Breast epithelium (tissue), 4 donors: ENCODE data around the gene DDX56. TPM values are rescaled to one million over a fixed set of nuclear protein-coding genes. Genes with fewer than 3 reads are reported as not detected.
"Not testable (repeated sequence)": the region's sequence is repeated elsewhere in the genome, so short reads cannot be mapped to it uniquely, and the experiment has no call there.

Experiments used
- DNase-seq, 2 donors: peaks; one replicate each; pipeline ENCODE4 v3.0.0-alpha.2; 2019; ENCODE audit warnings: low spot score in 2 of 2
- H3K27ac ChIP-seq, 2 donors: fragments of 200-600 bp; sonication (generic) in 1 of 2; one replicate each; pipeline ENCODE4 v1.5.1; 2016 to 2019; ENCODE audit warnings: mild to moderate bottlenecking in 1 of 2
- H3K27me3 ChIP-seq, 2 donors: fragments of 200-600 bp; sonication (generic) in 1 of 2; one replicate each; pipeline versions ENCODE4 v1.5.1 to v1.6.0; 2017 to 2019; ENCODE audit warnings: control low read depth in 1 of 2, mild to moderate bottlenecking in 1 of 2
- H3K36me3 ChIP-seq: fragments of 200-600 bp; one replicate; pipeline ENCODE4 v1.5.1; 2019
- H3K4me1 ChIP-seq, 2 donors: fragments of 200-600 bp; sonication (generic); one replicate each; pipeline ENCODE4 v1.5.1; 2016 to 2019; ENCODE audit warnings: control low read depth in 1 of 2
- H3K4me3 ChIP-seq, 3 donors: fragments of 200-600 bp; sonication (generic); 1 replicate in 2 of 3; 2 replicates in 1 of 3; pipeline ENCODE4 v1.5.1; 2016 to 2019; ENCODE audit warnings: mild to moderate bottlenecking in 3 of 3, moderate library complexity in 2 of 3
- H3K9me3 ChIP-seq, 2 donors: fragments of 200-600 bp; sonication (generic) in 1 of 2; one replicate each; pipeline ENCODE4 v1.5.1; 2016 to 2019; ENCODE audit warnings: control low read depth in 1 of 2
- POLR2A ChIP-seq: fragments of 450-650 bp; IDR thresholded peaks from one replicate; pipeline ENCODE4 v1.6.1; 2016; ENCODE audit warnings: antibody characterized with exemption, mild to moderate bottlenecking, moderate library complexity
- POLR2AphosphoS5 ChIP-seq, 3 donors: sonication (generic); formaldehyde crosslinking; IDR thresholded peaks; one replicate each; pipeline ENCODE4 v1.6.1; 2017; ENCODE audit warnings: antibody characterized with exemption in 3 of 3
- intact Hi-C: fragments of 100-400 bp; cut with DNase I; formaldehyde crosslinking; loops from one replicate; pipeline ENCODE4 v1.15.1; 2023; ENCODE audit warnings: low total_unique reads
- total RNA-seq, 3 donors: library from RNA; depleted of rRNA; stranded (reverse); fragments of >200 nt; gene quantifications; one replicate each; pipeline ENCODE4 v1.1.0, GENCODE V29; 2016
- TF ChIP-seq, protein P1 (sequence below), 3 donors: fragments of 450-650 bp; IDR thresholded peaks; one replicate each; pipeline ENCODE4 v1.5.1; 2016 to 2017; ENCODE audit warnings: antibody characterized with exemption in 3 of 3, mild to moderate bottlenecking in 3 of 3, moderate library complexity in 3 of 3

Gene DDX56
- total RNA-seq, 3 donors from 2014 or later, result 48.6 to 61.9 (median 61.8) TPM

- DNase-seq, result no peak
- no peaks in the 10 kb centered on the region for H3K36me3 ChIP-seq
- no peaks in the 10 kb centered on the region for H3K4me1 ChIP-seq
- H3K9me3 ChIP-seq, result no peaks in the 10 kb centered on the region
- H3K4me3 ChIP-seq, result no peak overlapping the region
- H3K27ac ChIP-seq, result no peak overlapping the region
- TF ChIP-seq POLR2A (no peak), POLR2AphosphoS5 (IDR thresholded peaks at IDR 0.05) (no peak)
- intact Hi-C loops, result no loop called here
- no peaks in the 10 kb centered on the region for H3K27me3 ChIP-seq
These were observed 16.2 kb downstream of the DDX56 start for GRCh38 chr7:44557485-44557884.

DNA sequence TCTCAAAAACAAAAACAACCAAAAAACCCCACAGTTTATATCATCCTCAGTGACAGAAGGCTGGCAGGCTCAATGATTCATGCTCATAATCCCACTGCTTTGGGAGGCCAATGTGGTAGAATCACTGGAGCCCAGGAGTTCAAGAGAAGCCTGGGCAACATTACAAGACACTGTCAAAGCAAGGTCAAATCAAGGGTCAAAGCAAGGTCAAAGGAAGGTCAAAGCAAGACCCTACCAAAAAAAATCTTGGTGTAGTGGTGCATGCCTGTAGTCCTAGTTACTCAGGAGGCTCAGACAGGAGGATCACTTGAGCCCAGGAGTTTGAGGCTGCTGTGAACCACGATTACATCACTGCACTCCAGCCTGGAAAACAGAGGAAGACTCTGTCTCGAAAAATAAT is 18.4 kb downstream of the DDX56 start:
- Histone ChIP-seq H3K27me3 (no peaks in the 10 kb centered on the region), H3K27ac (no peak overlapping the region), H3K36me3 (no peaks in the 10 kb centered on the region), H3K9me3 (no peaks in the 10 kb centered on the region), H3K4me1 (no peaks in the 10 kb centered on the region), H3K4me3 (no peak overlapping the region)
- intact Hi-C loops, result no loop called here
- TF ChIP-seq POLR2A, result no peak
- TF ChIP-seq, protein P1, sequence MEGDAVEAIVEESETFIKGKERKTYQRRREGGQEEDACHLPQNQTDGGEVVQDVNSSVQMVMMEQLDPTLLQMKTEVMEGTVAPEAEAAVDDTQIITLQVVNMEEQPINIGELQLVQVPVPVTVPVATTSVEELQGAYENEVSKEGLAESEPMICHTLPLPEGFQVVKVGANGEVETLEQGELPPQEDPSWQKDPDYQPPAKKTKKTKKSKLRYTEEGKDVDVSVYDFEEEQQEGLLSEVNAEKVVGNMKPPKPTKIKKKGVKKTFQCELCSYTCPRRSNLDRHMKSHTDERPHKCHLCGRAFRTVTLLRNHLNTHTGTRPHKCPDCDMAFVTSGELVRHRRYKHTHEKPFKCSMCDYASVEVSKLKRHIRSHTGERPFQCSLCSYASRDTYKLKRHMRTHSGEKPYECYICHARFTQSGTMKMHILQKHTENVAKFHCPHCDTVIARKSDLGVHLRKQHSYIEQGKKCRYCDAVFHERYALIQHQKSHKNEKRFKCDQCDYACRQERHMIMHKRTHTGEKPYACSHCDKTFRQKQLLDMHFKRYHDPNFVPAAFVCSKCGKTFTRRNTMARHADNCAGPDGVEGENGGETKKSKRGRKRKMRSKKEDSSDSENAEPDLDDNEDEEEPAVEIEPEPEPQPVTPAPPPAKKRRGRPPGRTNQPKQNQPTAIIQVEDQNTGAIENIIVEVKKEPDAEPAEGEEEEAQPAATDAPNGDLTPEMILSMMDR (IDR thresholded peaks at IDR 0.05), result no peak
- TF ChIP-seq POLR2AphosphoS5 (IDR thresholded peaks at IDR 0.05), result no peak
- DNase-seq, result no peak

GRCh38 chr7:44552473-44553005 is 21.2 kb downstream of the DDX56 start:
- H3K36me3 ChIP-seq, H3K4me3 ChIP-seq, H3K27ac ChIP-seq, H3K4me1 ChIP-seq, H3K27me3 ChIP-seq, H3K9me3 ChIP-seq, DNase-seq, intact Hi-C loops: not testable (repeated sequence)

DNA sequence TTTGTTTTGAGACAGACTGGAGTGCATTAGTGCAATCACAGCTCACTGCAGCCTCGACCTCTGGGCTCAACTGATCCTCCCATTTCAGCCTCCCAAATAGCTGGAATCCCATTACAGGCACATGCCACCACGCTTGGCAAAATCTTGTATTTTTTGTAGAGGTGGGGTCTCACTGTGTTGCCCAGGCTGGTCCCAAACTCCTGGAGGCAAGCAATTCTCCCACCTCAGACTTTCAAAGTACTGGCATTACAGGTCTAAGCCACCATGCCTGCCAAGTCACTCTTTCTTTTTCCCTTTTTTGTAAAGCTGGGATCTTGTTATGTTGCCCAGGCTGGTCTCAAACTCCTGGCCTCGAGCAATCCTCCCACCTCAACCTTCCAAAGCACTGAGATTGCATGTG is 24.3 kb downstream of the DDX56 start:
- Histone ChIP-seq H3K36me3 (no peaks in the 10 kb centered on the region), H3K27me3 (no peaks in the 10 kb centered on the region), H3K4me3 (no peak overlapping the region), H3K9me3 (no peaks in the 10 kb centered on the region), H3K4me1 (peaks cover 0 to under 1% of the 10 kb centered on the region in 2 donors), H3K27ac (no peak overlapping the region)
- intact Hi-C loops, result no loop called here
- TF ChIP-seq, protein P1 (IDR thresholded peaks at IDR 0.05), result no peak
- no peak for TF ChIP-seq POLR2A
- no peak for TF ChIP-seq POLR2AphosphoS5 (IDR thresholded peaks at IDR 0.05)
- no peak for DNase-seq

DNA sequence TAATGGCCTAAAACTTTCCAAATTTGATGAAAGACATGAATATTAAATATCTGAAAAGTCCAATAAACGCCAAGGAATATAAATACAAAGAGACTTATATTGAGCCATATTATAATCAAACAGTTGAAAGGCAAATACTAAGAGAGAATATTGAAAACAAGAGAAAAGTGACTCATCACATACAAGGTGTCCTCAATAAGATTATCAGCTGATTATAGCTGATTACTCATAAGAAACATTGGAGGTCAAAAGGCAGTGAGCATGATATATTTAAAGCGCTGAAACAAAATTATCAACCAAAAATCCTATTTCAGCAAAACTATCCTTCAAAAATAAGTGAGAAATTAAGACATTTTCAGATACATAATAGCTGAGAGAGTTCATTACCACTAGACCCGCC is 24.8 kb downstream of the DDX56 start:
- Histone ChIP-seq H3K27ac (no peak overlapping the region), H3K27me3 (no peaks in the 10 kb centered on the region), H3K4me3 (no peak overlapping the region), H3K36me3 (no peaks in the 10 kb centered on the region), H3K4me1 (peaks cover 0 to 6% of the 10 kb centered on the region in 2 donors), H3K9me3 (no peaks in the 10 kb centered on the region)
- no peak for DNase-seq
- intact Hi-C loops, result no loop called here
- TF ChIP-seq POLR2A (no peak), POLR2AphosphoS5 (IDR thresholded peaks at IDR 0.05) (no peak)
- TF ChIP-seq, protein P1 (IDR thresholded peaks at IDR 0.05), result no peak

GRCh38 chr7:44547536-44548231 is 26.0 kb downstream of the DDX56 start:
- TF ChIP-seq POLR2A (no peak), POLR2AphosphoS5 (IDR thresholded peaks at IDR 0.05) (no peak)
- TF ChIP-seq, protein P1 (IDR thresholded peaks at IDR 0.05), result no peak
- Histone ChIP-seq H3K4me3 (no peak overlapping the region), H3K27me3 (no peaks in the 10 kb centered on the region)

More at GRCh38 chr7:44547536-44548231, 26.0 kb downstream of the DDX56 start:
- Histone ChIP-seq H3K27ac (no peak overlapping the region), H3K36me3 (no peaks in the 10 kb centered on the region), H3K9me3 (no peaks in the 10 kb centered on the region), H3K4me1 (peaks cover 0 to 11% of the 10 kb centered on the region in 2 donors)
- DNase-seq, result no peak
- intact Hi-C loops, result no loop called here
